Adipocyte (in vitro differentiated cells): ENCODE data around the gene TIMM13.
"Not testable (repeated sequence)": the region's sequence is repeated elsewhere in the genome, so short reads cannot be mapped to it uniquely, and the experiment has no call there.

Experiments used
- DNase-seq: peaks from one replicate; pipeline ENCODE4 v3.0.0-alpha.2; 2015; ENCODE audit warnings: low read depth
- H3K27me3 ChIP-seq: replicated peaks from 2 replicates; pipeline ENCODE4 v1.7.0; 2013; ENCODE audit warnings: mild to moderate bottlenecking, low read length, moderate library complexity; ENCODE audit not compliant: control insufficient read depth, insufficient read depth
- H3K36me3 ChIP-seq: 2 replicates; pipeline ENCODE4 v1.7.0; 2013; ENCODE audit warnings: low read length, mild to moderate bottlenecking, moderate library complexity; ENCODE audit not compliant: control insufficient read depth, insufficient read depth, severe bottlenecking
- H3K4me1 ChIP-seq: 2 replicates; pipeline ENCODE4 v1.7.0; 2013; ENCODE audit warnings: mild to moderate bottlenecking, low read length, moderate library complexity; ENCODE audit not compliant: control insufficient read depth, insufficient read depth
- H3K4me3 ChIP-seq: 2 replicates; pipeline ENCODE4 v1.7.0; 2013; ENCODE audit warnings: mild to moderate bottlenecking, low read length, moderate library complexity
- H3K9ac ChIP-seq: 2 replicates; pipeline ENCODE4 v1.7.0; 2013; ENCODE audit warnings: mild to moderate bottlenecking, low read length, moderate library complexity
- H3K9me3 ChIP-seq: 2 replicates; pipeline ENCODE4 v1.7.0; 2013; ENCODE audit warnings: mild to moderate bottlenecking, low read length, moderate library complexity; ENCODE audit not compliant: control insufficient read depth

TIMM13 gene

DNA sequence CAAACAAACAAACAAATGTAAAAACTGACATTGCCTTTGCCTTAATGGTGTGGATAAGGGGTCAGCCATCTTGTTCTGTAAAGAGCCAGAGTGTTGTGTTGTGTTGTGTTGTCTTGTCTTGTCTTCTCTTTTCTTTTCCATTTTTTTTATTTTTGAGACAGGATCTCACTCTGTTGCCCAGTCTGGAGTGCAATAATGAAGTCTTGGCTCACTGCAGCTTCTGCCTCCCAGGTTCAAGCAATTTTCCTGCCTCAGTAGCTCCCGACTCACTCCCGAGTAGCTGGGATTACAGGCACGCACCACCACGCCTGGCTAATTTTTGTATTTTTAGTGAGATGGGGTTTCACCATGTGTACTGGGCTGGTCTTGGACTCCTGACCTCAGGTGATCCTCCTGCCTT, 27.8 kb downstream of the TIMM13 start:
- H3K4me3 ChIP-seq: no peak overlapping the region
- DNase-seq: no peak
- H3K36me3 ChIP-seq: no peaks in the 10 kb centered on the region
- peaks cover 5% of the 10 kb centered on the region for H3K9me3 ChIP-seq
- peaks cover 9% of the 10 kb centered on the region for H3K27me3 ChIP-seq
- no peaks in the 10 kb centered on the region for H3K4me1 ChIP-seq
- H3K9ac ChIP-seq: no peak overlapping the region

GRCh38 chr19:2398735-2399305, 28.6 kb downstream of the TIMM13 start:
- Histone ChIP-seq H3K4me1 (no peaks in the 10 kb centered on the region), H3K4me3 (no peak overlapping the region), H3K27me3 (peaks cover 16% of the 10 kb centered on the region), H3K9ac (no peak overlapping the region), H3K36me3 (no peaks in the 10 kb centered on the region), H3K9me3 (no peaks in the 10 kb centered on the region)
- DNase-seq: no peak

GRCh38 chr19:2397173-2397572, 30.2 kb downstream of the TIMM13 start:
- not testable (repeated sequence) for H3K4me1 ChIP-seq, H3K36me3 ChIP-seq, H3K4me3 ChIP-seq, H3K9ac ChIP-seq, H3K9me3 ChIP-seq, DNase-seq
- H3K27me3 ChIP-seq: peaks cover 26% of the 10 kb centered on the region

GRCh38 chr19:2395293-2395829, 32.0 kb downstream of the TIMM13 start:
- not testable (repeated sequence) for H3K9ac ChIP-seq, H3K36me3 ChIP-seq, DNase-seq, H3K9me3 ChIP-seq, H3K4me3 ChIP-seq, H3K4me1 ChIP-seq
- peaks cover 27% of the 10 kb centered on the region for H3K27me3 ChIP-seq

- Histone ChIP-seq H3K4me3 (no peak overlapping the region), H3K27me3 (peaks cover 24% of the 10 kb centered on the region), H3K4me1 (no peaks in the 10 kb centered on the region), H3K9ac (no peak overlapping the region), H3K36me3 (no peaks in the 10 kb centered on the region), H3K9me3 (no peaks in the 10 kb centered on the region)
- DNase-seq: peak; percentile 8
These were observed 32.7 kb downstream of the TIMM13 start for GRCh38 chr19:2394442-2395292.

DNA sequence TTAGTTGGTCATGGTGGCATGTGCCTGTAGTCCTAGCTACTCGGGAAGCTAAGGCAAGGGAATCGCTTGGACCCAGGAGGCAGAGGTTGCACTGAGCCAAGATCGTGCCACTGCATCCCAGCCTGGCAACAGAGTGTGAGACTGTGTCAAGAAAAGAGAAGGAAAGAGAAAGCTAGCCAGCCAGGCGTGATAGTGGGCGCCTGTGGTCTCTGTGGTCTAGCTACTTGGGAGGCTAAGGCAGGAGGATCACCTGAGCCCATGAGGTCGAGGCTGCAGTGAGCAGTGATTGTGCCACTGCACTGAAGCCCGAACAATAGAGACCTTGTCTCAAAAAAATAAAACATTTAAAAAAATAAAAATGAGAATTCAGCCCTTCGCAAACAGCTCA, 33.3 kb downstream of the TIMM13 start:
- no peak for DNase-seq
- no peaks in the 10 kb centered on the region for H3K9me3 ChIP-seq
- H3K4me3 ChIP-seq: no peak overlapping the region
- no peaks in the 10 kb centered on the region for H3K36me3 ChIP-seq
- no peak overlapping the region for H3K9ac ChIP-seq
- peaks cover 26% of the 10 kb centered on the region for H3K27me3 ChIP-seq
- H3K4me1 ChIP-seq: no peaks in the 10 kb centered on the region

DNA sequence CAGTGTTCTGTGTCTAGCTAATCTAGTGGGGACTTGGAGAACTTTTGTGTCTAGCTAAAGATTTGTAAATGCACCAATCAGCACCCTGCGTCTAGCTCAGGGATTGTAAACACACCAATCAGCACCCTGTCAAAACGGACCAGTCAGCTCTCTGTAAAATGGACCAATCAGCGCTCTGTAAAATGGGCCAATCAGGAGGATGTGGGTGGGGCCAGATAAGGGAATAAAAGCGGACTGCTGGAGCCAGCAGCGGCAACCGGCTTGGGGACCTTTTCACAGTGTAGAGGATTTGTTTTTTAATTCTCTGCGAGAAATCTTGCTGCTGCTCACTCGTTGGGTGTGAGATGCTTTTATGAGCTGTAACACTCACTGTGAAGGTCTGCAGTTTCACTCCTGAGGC, 34.5 kb downstream of the TIMM13 start:
- not testable (repeated sequence) for H3K4me1 ChIP-seq, H3K36me3 ChIP-seq, DNase-seq, H3K4me3 ChIP-seq, H3K9me3 ChIP-seq, H3K9ac ChIP-seq
- peaks cover 31% of the 10 kb centered on the region for H3K27me3 ChIP-seq

- Histone ChIP-seq H3K4me3 (no peak overlapping the region), H3K9me3 (no peaks in the 10 kb centered on the region), H3K27me3 (peaks cover 34% of the 10 kb centered on the region), H3K9ac (no peak overlapping the region), H3K4me1 (no peaks in the 10 kb centered on the region), H3K36me3 (no peaks in the 10 kb centered on the region)
- no peak for DNase-seq
These were observed 35.0 kb downstream of the TIMM13 start for GRCh38 chr19:2392366-2392765.

GRCh38 chr19:2391118-2391725, 36.2 kb downstream of the TIMM13 start:
- H3K4me1 ChIP-seq: no peaks in the 10 kb centered on the region
- H3K27me3 ChIP-seq: peaks cover 32% of the 10 kb centered on the region
- H3K9ac ChIP-seq: no peak overlapping the region
- H3K4me3 ChIP-seq: no peak overlapping the region
- no peaks in the 10 kb centered on the region for H3K36me3 ChIP-seq
- H3K9me3 ChIP-seq: no peaks in the 10 kb centered on the region
- DNase-seq: peak; percentile 91

- H3K4me3 ChIP-seq: no peak overlapping the region
- H3K9ac ChIP-seq: no peak overlapping the region
- no peaks in the 10 kb centered on the region for H3K36me3 ChIP-seq
- DNase-seq: no peak
- H3K27me3 ChIP-seq: peaks cover 31% of the 10 kb centered on the region
- peaks cover 6% of the 10 kb centered on the region for H3K4me1 ChIP-seq
- no peaks in the 10 kb centered on the region for H3K9me3 ChIP-seq
These were observed 37.8 kb downstream of the TIMM13 start for GRCh38 chr19:2389594-2389993.
